SK-N-DZ (cell line): Measurements from ENCODE around the gene RERE.

Source experiments
- DNase-seq: peaks from one replicate; pipeline ENCODE4 v3.0.0-alpha.2; 2015; ENCODE audit warnings: low spot score

The RERE gene

DNA sequence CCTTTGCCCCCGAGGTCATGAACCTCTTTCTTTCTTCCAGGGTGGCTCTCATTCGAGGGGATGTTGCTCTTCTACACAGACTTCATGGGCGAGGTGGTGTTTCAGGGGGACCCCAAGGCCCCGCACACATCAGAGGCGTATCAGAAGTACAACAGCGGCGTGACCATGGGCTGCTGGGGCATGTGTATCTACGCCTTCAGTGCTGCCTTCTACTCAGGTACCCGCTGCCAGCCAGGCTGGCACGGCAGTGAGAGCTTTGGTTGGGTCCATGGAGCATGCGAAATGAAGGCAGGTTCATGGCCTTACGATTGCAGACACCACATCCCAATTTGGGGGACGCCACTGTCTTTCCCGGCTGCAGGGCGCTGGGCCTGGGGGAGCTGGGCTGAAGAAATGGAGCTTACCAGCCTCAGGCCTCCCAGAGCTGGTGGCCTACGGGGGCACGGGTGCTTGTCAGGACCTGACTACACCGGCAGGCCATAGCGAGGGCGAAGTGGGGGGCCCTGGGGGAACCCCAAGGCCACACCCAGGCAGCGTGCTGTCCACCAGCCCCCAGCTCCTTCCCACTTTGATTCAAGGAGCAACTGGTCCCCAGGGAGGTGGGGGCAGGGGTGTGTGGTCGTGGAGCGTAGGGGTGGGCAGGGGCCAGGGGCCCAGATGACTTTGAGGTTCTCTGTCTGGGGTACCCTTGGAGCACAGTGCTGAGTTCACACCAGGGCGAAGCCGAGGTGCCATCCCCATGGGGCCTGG is 479.5 kb downstream of the RERE start:
- DNase-seq, result no peak

DNA sequence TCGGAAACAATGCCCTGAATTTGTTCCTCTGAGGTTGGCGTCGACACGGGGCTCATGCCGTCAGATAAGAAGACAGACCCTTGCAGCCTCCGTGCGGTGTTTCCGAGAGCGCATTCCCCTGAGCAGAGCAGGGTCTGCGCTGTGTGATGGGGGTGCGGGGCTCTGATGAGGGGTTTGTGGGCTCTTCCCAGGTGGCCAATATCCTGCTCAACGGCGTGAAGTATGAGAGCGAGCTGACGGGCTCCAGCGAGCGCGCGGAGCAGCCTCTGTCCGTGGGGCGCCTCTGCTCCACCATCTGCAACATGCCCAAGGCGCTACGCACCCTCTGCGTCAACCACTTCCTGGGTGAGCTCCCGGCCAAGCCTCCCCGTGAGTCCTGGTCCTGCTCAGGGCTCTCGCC is 482.2 kb downstream of the RERE start:
- no peak for DNase-seq

DNA sequence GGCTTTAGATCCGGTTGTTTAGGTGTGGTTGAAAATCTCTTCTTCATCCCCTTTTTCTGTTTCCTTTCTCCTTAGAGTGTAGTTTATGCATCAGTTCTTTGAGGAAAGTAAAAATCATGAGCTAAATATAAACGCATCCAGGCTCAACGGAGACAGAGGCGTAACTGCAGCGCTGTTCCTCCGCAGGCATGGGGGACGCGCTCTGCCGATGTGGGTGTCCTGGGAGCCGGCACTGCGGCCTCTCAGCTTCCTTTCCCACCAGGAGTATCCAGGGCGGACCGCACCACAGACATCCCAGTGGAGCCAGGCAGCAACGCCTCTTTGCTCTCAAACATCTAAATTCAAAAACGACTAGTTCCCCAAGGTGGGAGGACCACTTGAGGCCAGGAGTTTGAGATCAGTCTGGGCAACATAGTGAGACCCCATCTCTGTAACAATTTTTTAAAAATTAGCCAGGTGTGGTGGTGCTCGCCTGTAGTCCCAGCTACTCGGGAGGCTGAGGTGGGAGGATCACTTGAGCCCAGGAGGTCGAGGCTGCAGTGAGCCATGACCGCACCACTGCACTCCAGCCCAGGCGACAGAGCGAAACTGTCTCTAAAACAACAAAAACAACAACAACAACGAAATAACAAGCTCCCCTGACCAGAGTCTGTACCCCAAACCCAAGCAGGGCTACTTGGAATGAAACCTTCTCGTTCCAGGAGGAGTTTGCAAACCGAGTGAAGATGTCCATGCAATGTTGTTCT is 483.2 kb downstream of the RERE start:
- no peak for DNase-seq

DNA sequence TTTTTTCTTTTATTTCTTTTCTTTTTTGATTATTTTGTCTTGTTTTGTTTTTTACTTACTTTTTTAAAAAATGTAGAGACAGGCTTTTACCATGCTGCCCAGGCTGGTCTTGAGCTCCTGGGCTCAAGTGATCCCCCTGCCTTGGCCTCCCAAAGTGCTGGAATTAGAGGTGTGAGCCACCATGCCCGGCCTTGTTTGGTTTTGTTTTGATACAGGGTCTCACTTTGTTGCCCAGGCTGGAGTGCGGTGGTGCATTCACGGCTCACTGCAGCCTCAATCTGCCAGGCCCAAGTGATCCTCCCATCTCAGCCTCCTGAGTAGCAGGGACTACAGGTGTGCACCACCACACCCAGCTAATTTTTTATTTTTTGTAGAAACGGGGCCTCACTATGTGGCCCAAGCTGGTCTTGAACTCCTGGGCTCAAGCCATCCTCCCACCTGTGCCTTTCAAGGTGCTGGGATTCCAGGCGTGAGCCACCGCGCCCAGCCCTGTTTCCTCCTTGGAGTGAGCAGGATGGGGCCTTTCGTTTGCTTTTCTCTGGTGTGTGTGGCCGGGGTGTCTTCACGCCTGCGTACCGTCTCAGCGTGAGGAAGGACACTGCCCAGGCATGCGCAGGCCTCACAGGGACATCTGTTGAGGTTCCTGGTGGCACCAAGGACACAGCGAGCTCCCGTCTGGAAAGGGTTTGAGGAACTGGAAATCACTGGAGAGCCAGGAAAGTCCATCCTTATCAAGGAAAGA is 484.0 kb downstream of the RERE start:
- no peak for DNase-seq

DNA sequence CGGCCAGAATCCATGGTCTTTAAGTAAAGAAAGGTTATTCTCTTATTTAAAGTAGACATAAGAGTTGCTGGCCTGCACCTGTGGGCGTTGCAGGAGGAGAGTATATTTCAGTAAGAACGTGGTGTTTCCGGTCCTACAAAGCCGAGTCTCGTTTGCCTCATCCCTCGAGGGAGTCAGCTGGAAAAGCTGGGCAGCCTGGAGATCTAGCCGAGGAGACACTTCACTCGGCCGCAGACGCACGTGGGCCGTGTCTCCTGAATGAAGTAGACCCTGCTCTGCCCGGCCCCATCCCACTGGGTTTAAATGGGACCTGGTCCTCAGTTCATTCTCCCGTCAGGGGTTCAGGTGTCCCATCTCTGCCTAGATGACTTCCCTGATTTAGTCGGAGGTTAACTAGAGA is 484.6 kb downstream of the RERE start:
- DNase-seq, result no peak

DNA sequence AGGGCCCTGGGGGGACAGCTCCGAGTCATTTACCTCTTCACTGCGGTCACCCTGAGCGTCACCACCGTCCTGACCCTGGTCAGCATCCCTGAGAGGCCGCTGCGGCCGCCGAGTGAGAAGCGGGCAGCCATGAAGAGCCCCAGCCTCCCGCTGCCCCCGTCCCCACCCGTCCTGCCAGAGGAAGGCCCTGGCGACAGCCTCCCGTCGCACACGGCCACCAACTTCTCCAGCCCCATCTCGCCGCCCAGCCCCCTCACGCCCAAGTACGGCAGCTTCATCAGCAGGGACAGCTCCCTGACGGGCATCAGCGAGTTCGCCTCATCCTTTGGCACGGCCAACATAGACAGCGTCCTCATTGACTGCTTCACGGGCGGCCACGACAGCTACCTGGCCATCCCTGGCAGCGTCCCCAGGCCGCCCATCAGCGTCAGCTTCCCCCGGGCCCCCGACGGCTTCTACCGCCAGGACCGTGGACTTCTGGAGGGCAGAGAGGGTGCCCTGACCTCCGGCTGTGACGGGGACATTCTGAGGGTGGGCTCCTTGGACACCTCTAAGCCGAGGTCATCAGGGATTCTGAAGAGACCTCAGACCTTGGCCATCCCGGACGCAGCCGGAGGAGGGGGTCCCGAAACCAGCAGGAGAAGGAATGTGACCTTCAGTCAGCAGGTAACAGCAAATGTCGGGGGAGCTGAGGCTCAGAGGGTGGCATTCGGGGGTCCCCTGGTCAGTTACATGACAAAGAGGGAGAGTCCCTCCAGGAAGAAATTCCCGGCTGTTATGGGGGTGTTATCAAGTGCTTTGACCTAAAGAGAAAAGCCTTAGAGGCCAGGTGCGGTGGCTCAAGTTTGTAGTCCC is 486.9 kb downstream of the RERE start:
- no peak for DNase-seq

DNA sequence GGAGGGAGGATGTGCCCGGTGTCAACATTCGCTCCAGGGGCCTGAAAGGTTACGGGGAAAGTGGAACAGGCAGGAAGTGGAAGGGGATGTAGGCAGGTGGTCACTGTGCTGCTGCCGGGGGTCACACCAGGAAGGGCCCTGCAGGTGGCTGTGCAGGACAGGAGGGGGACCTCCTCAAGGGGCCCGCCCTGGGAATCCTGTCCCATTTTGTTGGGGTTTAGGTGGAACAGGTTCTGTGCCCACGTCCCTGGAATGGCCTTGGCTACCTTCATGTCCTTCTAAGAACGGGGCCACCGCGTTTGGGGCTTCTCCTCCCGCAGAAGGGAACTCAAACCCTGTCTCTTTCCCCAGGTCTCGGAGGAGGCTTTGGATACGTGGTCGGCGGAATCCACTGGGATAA is 487.6 kb downstream of the RERE start:
- DNase-seq, result no peak

DNA sequence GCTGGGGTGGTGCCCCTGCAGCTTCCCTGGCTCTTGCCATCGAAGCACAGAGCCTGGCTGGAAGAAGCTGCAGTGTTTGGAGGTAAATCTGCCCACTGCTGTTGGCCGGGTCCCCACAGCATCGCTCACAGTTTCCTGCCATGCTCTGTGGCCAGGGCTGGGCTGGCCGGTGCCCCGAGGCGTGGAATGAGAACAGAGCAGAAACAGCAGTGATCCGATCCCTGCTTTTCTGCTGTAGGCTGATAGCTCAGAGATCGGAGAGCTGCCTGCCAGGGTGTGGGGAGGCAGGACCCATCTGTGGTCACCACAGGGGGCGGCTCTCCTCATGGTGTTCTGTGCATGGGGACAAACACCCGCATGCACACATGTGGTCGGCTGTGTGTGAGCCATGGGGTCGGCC is 488.0 kb downstream of the RERE start:
- no peak for DNase-seq

DNA sequence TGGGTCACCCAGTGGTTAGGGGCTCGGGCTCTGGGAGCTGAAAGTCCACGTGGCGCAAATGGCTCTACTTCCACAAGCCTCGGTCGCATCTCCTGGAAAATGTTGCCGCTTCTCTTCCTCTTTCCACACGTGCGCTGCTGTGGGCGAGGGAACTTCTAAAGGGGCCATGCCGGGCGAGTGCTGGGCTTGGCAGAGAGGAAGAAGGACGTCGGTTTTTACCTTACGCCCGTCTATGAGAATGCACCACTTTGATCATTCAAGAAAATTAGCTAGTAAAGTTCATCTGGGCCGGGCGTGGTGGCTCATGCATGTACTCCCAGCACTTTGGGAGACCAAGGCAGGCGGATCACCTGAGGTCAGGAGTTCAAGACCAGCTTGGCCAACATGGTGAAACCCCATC is 489.2 kb downstream of the RERE start:
- DNase-seq, result no peak

DNA sequence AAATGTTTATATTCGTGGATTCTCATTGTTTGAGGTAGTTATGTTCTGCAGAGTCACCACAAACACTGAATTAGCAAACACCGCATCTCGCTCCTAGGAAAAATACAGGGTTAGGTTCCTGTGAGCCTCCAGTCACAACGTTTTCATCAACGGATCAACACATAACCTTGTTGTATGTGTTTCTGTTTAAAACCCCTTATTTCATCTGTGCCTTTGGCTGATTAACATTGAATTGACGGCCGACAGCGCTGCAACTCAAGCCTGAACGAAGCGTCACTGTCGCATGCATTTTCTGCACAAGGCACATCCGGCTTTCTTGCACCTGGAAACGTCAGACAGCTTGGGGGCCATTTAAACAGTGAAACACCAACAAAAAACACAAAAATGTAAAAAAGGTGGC is 491.2 kb downstream of the RERE start:
- no peak for DNase-seq

DNA sequence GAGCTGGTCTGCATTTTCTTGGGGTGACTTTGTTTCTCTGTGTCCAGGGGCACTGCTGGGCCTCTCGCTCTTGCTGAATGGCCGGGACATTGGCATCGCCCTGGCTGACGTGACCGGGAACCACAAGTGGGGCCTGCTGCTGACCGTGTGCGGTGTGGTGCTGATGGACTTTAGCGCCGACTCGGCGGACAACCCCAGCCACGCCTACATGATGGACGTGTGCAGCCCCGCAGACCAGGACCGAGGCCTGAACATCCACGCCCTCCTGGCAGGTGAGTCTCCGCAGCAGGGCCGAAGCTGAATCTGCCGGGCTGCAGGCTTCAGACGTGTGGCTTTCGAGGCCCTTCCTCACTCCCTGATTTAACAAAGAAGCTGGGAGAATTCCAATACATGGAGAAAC is 491.7 kb downstream of the RERE start:
- no peak for DNase-seq

DNA sequence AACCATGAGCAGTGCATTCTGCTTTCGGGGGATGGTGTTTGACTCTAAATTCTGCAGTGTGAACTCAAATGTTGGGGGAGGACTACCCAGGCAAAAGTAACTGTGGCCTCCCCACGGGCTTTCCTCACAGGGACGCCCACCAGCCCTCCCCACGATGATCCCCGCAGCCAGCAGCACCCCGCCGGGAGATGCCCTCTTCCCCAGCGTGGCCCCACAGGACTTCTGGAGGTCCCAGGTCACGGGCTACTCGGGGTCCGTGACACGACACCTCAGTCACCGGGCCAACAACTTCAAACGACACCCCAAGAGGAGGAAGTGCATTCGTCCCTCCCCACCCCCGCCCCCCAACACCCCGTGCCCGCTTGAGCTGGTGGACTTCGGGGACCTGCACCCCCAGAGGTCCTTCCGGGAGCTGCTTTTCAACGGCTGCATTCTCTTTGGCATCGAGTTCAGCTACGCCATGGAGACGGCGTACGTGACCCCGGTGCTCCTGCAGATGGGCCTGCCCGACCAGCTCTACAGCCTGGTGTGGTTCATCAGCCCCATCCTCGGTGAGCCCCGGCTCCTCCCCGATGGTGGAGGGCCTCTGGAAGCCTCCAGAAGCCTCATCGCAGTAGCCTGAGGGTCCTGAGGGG is 493.1 kb downstream of the RERE start:
- no peak for DNase-seq

DNA sequence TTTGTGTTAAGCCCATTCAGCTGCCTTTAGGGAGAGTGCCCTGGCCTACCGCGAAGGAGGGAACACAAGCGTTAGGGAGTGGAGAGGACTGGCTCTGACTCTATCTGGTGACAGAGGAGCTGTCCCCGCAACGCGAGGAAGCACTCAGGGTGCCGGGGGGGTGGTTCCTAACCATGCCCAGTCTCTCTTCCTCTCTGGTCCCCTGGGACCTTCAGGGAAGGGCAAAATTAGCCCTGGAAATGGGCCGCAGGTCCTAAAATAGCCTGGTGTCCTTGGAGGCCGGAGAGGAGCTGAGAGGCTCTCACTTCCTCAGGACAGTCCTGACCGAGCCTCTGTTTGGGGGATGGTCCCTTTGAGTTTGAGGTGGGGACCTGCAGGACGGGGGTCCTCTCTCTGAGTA is 493.7 kb downstream of the RERE start:
- DNase-seq, result no peak

DNA sequence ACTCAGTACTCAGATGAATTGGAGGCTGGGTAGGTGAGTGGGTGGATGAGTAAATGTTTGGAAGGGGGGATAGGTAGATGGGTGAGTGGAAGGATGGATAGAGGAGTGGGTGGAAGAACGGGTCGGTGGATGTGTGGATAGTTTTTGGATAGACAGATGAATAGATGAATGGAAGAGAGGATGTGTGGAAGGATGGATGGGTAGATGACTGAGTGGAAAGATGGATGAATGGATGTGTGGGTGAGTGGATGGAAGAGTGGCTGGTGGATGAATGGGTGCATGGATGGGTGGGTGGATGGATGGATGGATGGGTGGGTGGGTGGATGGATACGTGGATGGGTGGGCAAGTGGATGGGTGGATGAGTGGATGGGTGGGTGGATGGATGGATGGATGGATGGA is 495.8 kb downstream of the RERE start:
- DNase-seq, result no peak

DNA sequence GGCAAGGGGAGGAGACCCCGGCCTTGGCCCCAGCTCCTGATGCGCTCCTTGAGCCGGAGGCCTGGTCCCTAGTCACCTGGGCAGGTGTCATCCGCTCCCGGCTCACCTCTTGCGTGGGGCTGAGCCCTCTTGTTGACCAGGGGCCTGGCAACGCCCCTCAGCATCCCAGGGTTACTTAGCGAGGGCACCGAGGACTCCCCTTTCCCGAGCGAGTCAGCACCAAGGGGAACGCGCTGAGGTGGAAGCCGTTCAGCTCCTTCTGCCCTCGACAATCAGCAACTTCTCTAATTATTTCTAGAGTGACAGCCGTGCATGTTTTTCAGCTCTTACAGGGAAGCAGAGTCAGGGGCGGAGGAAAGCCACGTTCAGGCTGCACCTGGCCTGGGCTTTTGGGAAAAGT is 499.0 kb downstream of the RERE start:
- no peak for DNase-seq

DNA sequence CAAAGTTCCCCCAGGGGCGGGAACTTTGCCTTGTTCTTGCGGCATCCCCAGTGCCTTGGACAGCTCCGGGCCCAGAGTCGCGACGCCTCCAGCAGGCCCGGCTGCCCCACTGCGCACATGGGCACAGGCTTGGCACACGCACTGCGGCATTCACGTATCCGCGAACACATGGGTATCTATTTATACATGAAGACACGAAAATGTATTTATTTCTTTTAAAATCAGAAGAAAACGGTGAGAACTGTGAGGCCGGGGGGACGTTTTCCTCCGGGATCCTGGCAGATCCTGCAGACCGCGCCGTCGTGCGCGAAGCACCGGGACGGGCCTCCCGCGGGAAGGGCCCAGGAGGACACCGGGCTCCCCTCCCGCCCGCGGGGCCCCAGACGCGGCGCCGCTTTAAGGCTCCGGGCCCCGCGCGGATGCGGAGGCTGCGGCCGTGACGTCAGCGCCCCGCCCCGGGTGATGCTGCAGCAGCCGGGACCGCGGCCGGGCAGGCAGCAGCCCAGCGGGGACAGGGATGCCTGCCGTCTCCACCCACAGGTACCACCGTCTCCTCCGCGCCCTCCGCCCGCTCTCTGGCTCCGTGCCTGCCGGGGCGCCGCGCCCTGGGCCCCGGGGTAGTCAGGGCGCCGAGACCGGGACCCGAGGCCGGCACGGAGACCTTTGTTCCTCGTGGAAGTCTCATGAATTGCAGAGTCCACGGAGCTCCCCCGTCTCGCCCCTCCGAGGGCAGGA is 499.6 kb downstream of the RERE start, which contains the start of gene SLC45A1:
SLC45A1 (plus strand) TSS at position 468 of the 735 bp plus-strand sequence. CDS start 6,216 bp downstream, outside the sequence.
- DNase-seq, result peak; percentile 43

DNA sequence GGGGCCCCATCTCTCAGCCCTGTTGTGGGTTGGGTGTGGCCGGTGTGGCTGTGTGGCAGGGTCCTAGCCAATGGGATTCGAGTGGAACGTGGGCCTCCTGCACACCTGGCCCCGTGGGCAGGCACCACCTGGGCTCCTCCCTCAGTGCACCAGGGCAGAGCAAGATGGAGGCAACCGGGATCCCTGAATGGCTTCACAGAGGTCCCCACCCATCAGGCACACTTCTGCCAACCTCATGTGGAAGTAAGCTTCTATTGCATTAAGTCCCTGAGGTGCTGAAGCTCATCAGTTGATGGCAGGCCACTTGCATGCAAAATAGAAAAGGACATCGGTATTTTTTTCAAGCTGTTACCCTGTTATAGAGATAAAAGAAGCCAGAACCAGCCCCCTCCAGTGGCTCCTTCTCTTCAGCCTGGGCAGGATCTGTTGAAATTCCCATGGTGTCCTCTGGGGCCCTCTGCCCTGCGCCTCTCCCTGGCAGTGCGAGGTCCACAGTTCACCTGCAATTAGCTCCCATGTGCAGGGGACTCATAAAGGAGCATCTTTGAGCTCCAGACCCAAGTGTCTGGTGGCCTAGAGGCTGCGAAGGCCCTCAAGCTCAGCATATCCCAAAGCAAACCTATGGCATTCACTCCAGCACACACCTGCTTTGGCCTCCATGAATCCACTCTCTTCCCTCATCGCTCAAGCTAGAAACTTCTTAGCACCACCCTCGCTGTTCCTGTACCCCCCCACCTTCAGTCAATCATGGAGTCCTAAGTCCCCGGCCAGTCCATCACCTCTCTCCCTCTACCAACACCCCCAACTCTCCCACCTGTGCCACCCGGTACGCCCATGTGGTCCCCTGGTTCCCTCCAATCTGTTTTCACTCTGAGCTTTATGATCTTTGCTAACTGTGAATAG is 501.6 kb downstream of the RERE start:
- DNase-seq, result no peak

DNA sequence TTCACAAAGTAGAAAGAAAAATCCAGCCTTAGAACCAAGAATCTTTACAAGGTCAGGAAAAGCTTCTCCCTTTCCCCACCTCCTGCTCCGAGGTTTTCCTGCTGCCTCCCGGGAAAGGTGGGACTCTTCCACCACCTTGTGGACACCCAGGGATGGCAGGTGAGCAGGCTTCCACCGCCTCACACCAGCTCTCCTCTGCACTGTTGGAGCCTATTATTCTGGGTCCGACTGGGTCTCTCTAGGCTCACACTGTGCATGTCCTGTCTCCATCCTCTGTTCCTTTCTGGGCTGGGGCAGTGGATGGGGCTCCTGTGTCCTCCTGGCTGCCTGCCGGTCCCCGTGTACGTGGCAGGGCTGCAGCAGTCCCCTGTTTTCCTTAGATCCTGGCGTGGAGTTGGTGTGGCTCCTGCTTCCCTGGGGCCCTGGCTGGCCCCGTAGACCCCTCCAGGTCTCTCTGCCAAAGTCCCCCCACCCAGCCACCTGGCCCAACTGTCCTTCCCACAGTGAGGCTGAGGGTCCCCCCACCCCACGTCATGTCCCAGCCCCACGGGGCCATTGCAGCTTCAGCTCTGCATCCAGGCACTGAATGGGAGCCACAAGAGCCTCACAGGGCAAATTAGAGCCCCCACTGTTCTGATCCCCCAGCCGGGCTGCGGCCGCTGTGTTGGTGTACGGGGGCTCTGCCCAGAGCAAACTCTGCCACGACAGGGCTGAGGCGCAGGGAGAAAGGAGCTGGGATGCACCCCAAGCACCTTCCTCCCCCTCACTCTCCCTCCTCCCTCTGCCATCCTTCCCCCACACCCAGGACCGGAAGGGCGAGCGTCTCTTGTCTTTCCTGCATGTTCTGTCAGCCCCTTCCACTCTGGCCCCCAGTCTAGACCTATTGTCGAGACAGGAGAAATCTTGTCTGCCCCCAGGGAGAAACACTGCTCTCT is 502.8 kb downstream of the RERE start:
- peak; percentile 51 for DNase-seq
